GM23338 (cell line): ENCODE measurements around the gene SH3TC2. TPM values are rescaled to one million over a fixed set of nuclear protein-coding genes. Genes with fewer than 3 reads are reported as not detected.

Experiments used
- ATAC-seq: fragments of 200-7000 bp; cut with Tn5 transposase; 3 replicates; pipeline ENCODE4 v1.9.1; 2020
- DNase-seq: peaks from one replicate; pipeline ENCODE4 v3.0.0-alpha.2; 2015; ENCODE audit warnings: low spot score
- H2AFZ ChIP-seq: fragments of 200-600 bp; sonication (generic); 2 replicates; pipeline ENCODE4 v1.8.0; 2016; ENCODE audit warnings: antibody characterized with exemption, mild to moderate bottlenecking, moderate library complexity
- H3F3A ChIP-seq: fragments of 200-600 bp; sonication (generic); replicated peaks from 2 replicates; pipeline ENCODE4 v1.8.0; 2017; ENCODE audit warnings: antibody characterized with exemption, mixed run types, low read depth
- H3K27ac ChIP-seq: fragments of 200-600 bp; sonication (generic); 2 replicates; pipeline ENCODE4 v1.6.1; 2016; ENCODE audit warnings: low read depth
- H3K27me3 ChIP-seq: fragments of 200-600 bp; sonication (generic); 2 replicates; pipeline ENCODE4 v1.8.0; 2016; ENCODE audit warnings: mild to moderate bottlenecking, mixed run types, moderate library complexity; ENCODE audit not compliant: insufficient read depth
- H3K36me3 ChIP-seq: fragments of 200-600 bp; sonication (generic); 2 replicates; pipeline ENCODE4 v1.8.0; 2016; ENCODE audit warnings: mild to moderate bottlenecking; ENCODE audit not compliant: insufficient read depth
- H3K4me1 ChIP-seq: fragments of 200-600 bp; sonication (generic); 2 replicates; pipeline ENCODE4 v1.8.0; 2016; ENCODE audit warnings: mild to moderate bottlenecking, moderate library complexity; ENCODE audit not compliant: insufficient read depth
- H3K4me2 ChIP-seq: fragments of 200-600 bp; sonication (generic); 2 replicates; pipeline ENCODE4 v1.7.1; 2017; ENCODE audit warnings: mixed run types
- H3K4me3 ChIP-seq: fragments of 200-600 bp; sonication (generic); 2 replicates; pipeline ENCODE4 v1.6.1; 2016; ENCODE audit warnings: mixed run types
- H3K79me2 ChIP-seq: fragments of 200-600 bp; sonication (generic); replicated peaks from 2 replicates; pipeline ENCODE4 v1.8.0; 2017; ENCODE audit warnings: mild to moderate bottlenecking; ENCODE audit not compliant: insufficient read depth
- H3K9me2 ChIP-seq: fragments of 200-600 bp; sonication (generic); 2 replicates; pipeline ENCODE4 v1.8.0; 2017; ENCODE audit not compliant: insufficient read depth
- H4K20me1 ChIP-seq: fragments of 200-600 bp; sonication (generic); replicated peaks from 2 replicates; pipeline ENCODE4 v1.8.0; 2017; ENCODE audit warnings: mild to moderate bottlenecking; ENCODE audit not compliant: insufficient read depth
- H3K27ac Mint-ChIP-seq: 2 replicates; pipeline ENCODE4 v1.8.0; 2020; ENCODE audit warnings: inconsistent platforms, mild to moderate bottlenecking, moderate library complexity, mixed read lengths
- H3K27me3 Mint-ChIP-seq: 3 replicates; pipeline ENCODE4 v1.8.0; 2022; ENCODE audit warnings: low read depth, mild to moderate bottlenecking, moderate library complexity, mixed read lengths, inconsistent platforms; ENCODE audit not compliant: insufficient read depth, poor library complexity
- H3K36me3 Mint-ChIP-seq: 3 replicates; pipeline ENCODE4 v1.8.0; 2021; ENCODE audit warnings: low read depth, mild to moderate bottlenecking, inconsistent platforms, moderate library complexity, mixed read lengths
- H3K4me1 Mint-ChIP-seq: 3 replicates; pipeline ENCODE4 v1.8.0; 2020; ENCODE audit warnings: mild to moderate bottlenecking, inconsistent platforms, mixed read lengths
- H3K4me3 Mint-ChIP-seq: 3 replicates; pipeline ENCODE4 v1.8.0; 2021; ENCODE audit warnings: moderate library complexity, mild to moderate bottlenecking, inconsistent platforms, mixed read lengths
- H3K9me3 Mint-ChIP-seq: 3 replicates; pipeline ENCODE4 v1.8.0; 2020; ENCODE audit warnings: moderate library complexity, mild to moderate bottlenecking, inconsistent platforms, mixed read lengths
- CREB1 ChIP-seq: fragments of 250-450 bp; sonication (Bioruptor Pico); IDR thresholded peaks from 2 replicates; pipeline ENCODE4 v1.5.0; 2020; ENCODE audit warnings: low read depth, mild to moderate bottlenecking, moderate library complexity
- CTCF ChIP-seq, 2 experiments: fragments of 200-600 bp in 1 of 2; sonication (generic) in 1 of 2; conservative IDR thresholded peaks; 2 replicates each; pipeline versions ENCODE4 v1.5.1 to v1.6.1; 2016 to 2017; ENCODE audit warnings: antibody characterized with exemption in 2 of 2, low read depth in 2 of 2, mild to moderate bottlenecking in 2 of 2, moderate library complexity in 1 of 2
- ETS1 ChIP-seq: IDR thresholded peaks from 2 replicates; pipeline ENCODE4 v1.6.1; 2016; ENCODE audit warnings: antibody characterized with exemption
- EZH2 ChIP-seq: fragments of 200-600 bp; sonication (generic); IDR thresholded peaks from one replicate; pipeline ENCODE4 v1.8.0; 2017; ENCODE audit warnings: antibody characterized with exemption, mild to moderate bottlenecking, low read depth; ENCODE audit not compliant: unreplicated experiment
- EZH2phosphoT487 ChIP-seq: fragments of 200-600 bp; sonication (generic); IDR thresholded peaks from one replicate; pipeline ENCODE4 v1.8.1; 2018; ENCODE audit warnings: antibody characterized with exemption; ENCODE audit not compliant: unreplicated experiment
- JUNB ChIP-seq: IDR thresholded peaks from one replicate; pipeline ENCODE4 v1.6.1; 2016; ENCODE audit warnings: antibody characterized with exemption; ENCODE audit not compliant: unreplicated experiment
- NANOG ChIP-seq: IDR thresholded peaks from 2 replicates; pipeline ENCODE4 v1.6.1; 2016; ENCODE audit warnings: antibody characterized with exemption, borderline replicate concordance
- POLR2AphosphoS5 ChIP-seq: IDR thresholded peaks from 2 replicates; pipeline ENCODE4 v1.6.1; 2016; ENCODE audit warnings: antibody characterized with exemption, low read depth
- STAT1 ChIP-seq: IDR thresholded peaks from one replicate; pipeline ENCODE4 v1.6.1; 2016; ENCODE audit warnings: antibody characterized with exemption; ENCODE audit not compliant: unreplicated experiment
- ZNF114 ChIP-seq: fragments of 250-450 bp; sonication (Bioruptor Pico); IDR thresholded peaks from 2 replicates; pipeline ENCODE4 v1.5.0; 2020; ENCODE audit warnings: mild to moderate bottlenecking, moderate library complexity
- ZNF331 ChIP-seq: fragments of 250-450 bp; sonication (Bioruptor Pico); IDR thresholded peaks from 2 replicates; pipeline ENCODE4 v1.5.0; 2020; ENCODE audit warnings: low read depth, mild to moderate bottlenecking, moderate library complexity
- ZNF462 ChIP-seq: fragments of 250-450 bp; sonication (Bioruptor Pico); IDR thresholded peaks from 2 replicates; pipeline ENCODE4 v1.5.0; 2020; ENCODE audit warnings: mild to moderate bottlenecking, moderate library complexity
- polyA plus RNA-seq: library from polyadenylated mRNA; unstranded; fragments of >200 nt; fragmentation: Nextera tagmentation; extraction: Ambion mirVana; gene quantifications from 2 replicates; pipeline ENCODE4 v1.2.1, GENCODE V29; 2016
- total RNA-seq: library from RNA; depleted of rRNA; stranded (reverse); fragments of >200 nt; shearing (Covaris generic); gene quantifications from 2 replicates; pipeline ENCODE4 v1.2.3, GENCODE V29; 2014
- TF ChIP-seq, protein P1 (sequence below): IDR thresholded peaks from one replicate; pipeline ENCODE4 v1.6.1; 2018; ENCODE audit warnings: antibody characterized with exemption; ENCODE audit not compliant: unreplicated experiment

Gene SH3TC2
- total and polyA plus RNA-seq, 2 experiments from 2014 or later, result 0.10 to 0.17 TPM

DNA sequence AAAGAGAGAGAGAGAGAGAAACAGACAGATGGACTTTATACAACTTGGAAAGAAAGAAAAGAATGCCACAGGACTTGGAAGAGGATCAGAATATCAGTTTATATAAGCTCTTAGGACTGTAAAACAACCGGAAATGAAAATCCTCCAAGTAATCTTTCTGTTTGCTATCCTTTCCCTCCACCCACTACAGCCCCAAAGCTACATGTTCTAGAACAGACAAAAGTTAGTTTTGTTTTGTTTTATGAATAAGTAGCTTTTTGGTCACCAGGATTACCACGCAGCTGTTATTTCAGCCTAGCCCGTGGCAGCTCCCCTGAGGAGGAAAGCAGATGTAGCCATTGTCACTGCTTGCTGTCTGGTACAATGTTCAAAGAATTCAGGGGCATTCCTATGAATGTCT, 66.6 kb downstream of the SH3TC2 start (continued):
- no peak for TF ChIP-seq JUNB
- TF ChIP-seq POLR2AphosphoS5, result no peak
- no peak for TF ChIP-seq ETS1
- no peak for TF ChIP-seq EZH2
- no peak for TF ChIP-seq EZH2phosphoT487
- no peak for TF ChIP-seq NANOG

DNA sequence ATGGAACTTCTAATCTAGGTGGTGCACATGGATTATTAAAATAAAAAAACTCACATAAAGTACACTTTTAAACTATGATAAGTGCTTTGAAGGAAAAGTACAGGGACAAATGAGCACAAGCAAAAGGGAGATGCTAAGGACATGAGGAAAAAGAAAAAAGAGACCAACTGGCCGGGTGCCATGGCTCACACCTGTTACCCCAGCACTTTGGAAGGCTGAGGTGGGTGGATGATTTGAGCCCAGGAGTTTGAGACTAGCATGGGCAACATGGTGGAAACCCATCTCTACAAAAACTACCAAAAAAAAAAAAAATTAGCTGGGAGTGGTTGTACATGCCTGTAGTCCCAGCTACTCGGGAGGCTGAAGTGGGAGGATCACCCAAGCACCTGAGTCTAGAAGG, 67.1 kb downstream of the SH3TC2 start:
- Histone ChIP-seq H4K20me1 (no peaks in the 10 kb centered on the region), H3K27me3 (no peaks in the 10 kb centered on the region), H3F3A (no peaks in the 10 kb centered on the region), H3K36me3 (no peaks in the 10 kb centered on the region), H3K4me3 (no peak overlapping the region), H3K9me2 (no peaks in the 10 kb centered on the region), H3K79me2 (no peaks in the 10 kb centered on the region), H2AFZ (no peak overlapping the region), H3K4me2 (no peak overlapping the region), H3K4me1 (no peaks in the 10 kb centered on the region), H3K27ac (no peak overlapping the region)
- peaks cover 4% of the 10 kb centered on the region; the same call in 2 of the 3 replicates for H3K4me1 Mint-ChIP-seq
- ATAC-seq, result no peak
- no peak for DNase-seq
- H3K4me3 Mint-ChIP-seq, result no peak overlapping the region
- H3K27ac Mint-ChIP-seq, result no peak overlapping the region
- no peaks in the 10 kb centered on the region for H3K36me3 Mint-ChIP-seq
- no peaks in the 10 kb centered on the region for H3K27me3 Mint-ChIP-seq
- no peaks in the 10 kb centered on the region for H3K9me3 Mint-ChIP-seq
- no peak for TF ChIP-seq EZH2
- no peak for TF ChIP-seq NANOG
- no peak for TF ChIP-seq POLR2AphosphoS5
- TF ChIP-seq JUNB, result no peak
- TF ChIP-seq ZNF114 (CRISPR knock-in tag), result no peak
- TF ChIP-seq, protein P1, sequence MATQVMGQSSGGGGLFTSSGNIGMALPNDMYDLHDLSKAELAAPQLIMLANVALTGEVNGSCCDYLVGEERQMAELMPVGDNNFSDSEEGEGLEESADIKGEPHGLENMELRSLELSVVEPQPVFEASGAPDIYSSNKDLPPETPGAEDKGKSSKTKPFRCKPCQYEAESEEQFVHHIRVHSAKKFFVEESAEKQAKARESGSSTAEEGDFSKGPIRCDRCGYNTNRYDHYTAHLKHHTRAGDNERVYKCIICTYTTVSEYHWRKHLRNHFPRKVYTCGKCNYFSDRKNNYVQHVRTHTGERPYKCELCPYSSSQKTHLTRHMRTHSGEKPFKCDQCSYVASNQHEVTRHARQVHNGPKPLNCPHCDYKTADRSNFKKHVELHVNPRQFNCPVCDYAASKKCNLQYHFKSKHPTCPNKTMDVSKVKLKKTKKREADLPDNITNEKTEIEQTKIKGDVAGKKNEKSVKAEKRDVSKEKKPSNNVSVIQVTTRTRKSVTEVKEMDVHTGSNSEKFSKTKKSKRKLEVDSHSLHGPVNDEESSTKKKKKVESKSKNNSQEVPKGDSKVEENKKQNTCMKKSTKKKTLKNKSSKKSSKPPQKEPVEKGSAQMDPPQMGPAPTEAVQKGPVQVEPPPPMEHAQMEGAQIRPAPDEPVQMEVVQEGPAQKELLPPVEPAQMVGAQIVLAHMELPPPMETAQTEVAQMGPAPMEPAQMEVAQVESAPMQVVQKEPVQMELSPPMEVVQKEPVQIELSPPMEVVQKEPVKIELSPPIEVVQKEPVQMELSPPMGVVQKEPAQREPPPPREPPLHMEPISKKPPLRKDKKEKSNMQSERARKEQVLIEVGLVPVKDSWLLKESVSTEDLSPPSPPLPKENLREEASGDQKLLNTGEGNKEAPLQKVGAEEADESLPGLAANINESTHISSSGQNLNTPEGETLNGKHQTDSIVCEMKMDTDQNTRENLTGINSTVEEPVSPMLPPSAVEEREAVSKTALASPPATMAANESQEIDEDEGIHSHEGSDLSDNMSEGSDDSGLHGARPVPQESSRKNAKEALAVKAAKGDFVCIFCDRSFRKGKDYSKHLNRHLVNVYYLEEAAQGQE, result no peak
- TF ChIP-seq ZNF331, result no peak
- TF ChIP-seq CTCF (conservative IDR thresholded peaks at IDR 0.05; ENCODE audit: low read depth in 2 of 2), result no peak
- no peak for TF ChIP-seq EZH2phosphoT487
- TF ChIP-seq STAT1, result no peak
- TF ChIP-seq CREB1 (CRISPR knock-in tag), result no peak
- TF ChIP-seq ZNF462 (CRISPR knock-in tag), result no peak
